Sigmoid colon (tissue), 7 donors: ENCODE measurements around the gene KCNJ6. TPM values are rescaled to one million over a fixed set of nuclear protein-coding genes. Genes with fewer than 3 reads are reported as not detected.
"Not testable (repeated sequence)": the region's sequence is repeated elsewhere in the genome, so short reads cannot be mapped to it uniquely, and the experiment has no call there.

Experiments used
- DNase-seq: peaks from one replicate; pipeline ENCODE4 v3.0.0-alpha.2; 2019
- H3K27ac ChIP-seq, 4 donors: fragments of 200-600 bp; sonication (generic); one replicate each; pipeline ENCODE4 v1.5.1; 2016 to 2019; ENCODE audit warnings: mild to moderate bottlenecking in 1 of 4
- H3K27me3 ChIP-seq, 3 donors: fragments of 200-600 bp; sonication (generic); one replicate each; pipeline ENCODE4 v1.5.1; 2019; ENCODE audit warnings: mild to moderate bottlenecking in 1 of 3
- H3K36me3 ChIP-seq, 4 donors: fragments of 200-600 bp; sonication (generic); one replicate each; pipeline ENCODE4 v1.5.1; 2016 to 2019
- H3K4me1 ChIP-seq, 4 donors: fragments of 200-600 bp; sonication (generic); one replicate each; pipeline ENCODE4 v1.5.1; 2017 to 2019
- H3K4me3 ChIP-seq, 4 donors: fragments of 200-600 bp; sonication (generic); one replicate each; pipeline ENCODE4 v1.5.1; 2017 to 2019; ENCODE audit warnings: mild to moderate bottlenecking in 2 of 4, moderate library complexity in 1 of 4
- H3K9me3 ChIP-seq, 4 donors: fragments of 200-600 bp in 3 of 4; sonication (generic) in 3 of 4; one replicate each; pipeline versions ENCODE4 v1.5.1 to v1.6.1; 2013 to 2019
- CTCF ChIP-seq, 4 experiments: fragments of 450-650 bp in 3 of 4; fragments of 200-600 bp in 1 of 4; IDR thresholded peaks; one replicate each; pipeline ENCODE4 v1.5.1; 2016 to 2019; ENCODE audit warnings: antibody characterized with exemption in 4 of 4, mild to moderate bottlenecking in 3 of 4, moderate library complexity in 2 of 4
- EP300 ChIP-seq, 4 donors: sonication (generic); formaldehyde crosslinking; IDR thresholded peaks; one replicate each; pipeline ENCODE4 v1.6.1; 2017; ENCODE audit warnings: antibody characterized with exemption in 4 of 4
- POLR2A ChIP-seq, 2 donors: fragments of 450-650 bp; IDR thresholded peaks; one replicate each; pipeline ENCODE4 v1.6.1; 2016; ENCODE audit warnings: antibody characterized with exemption in 2 of 2, mild to moderate bottlenecking in 2 of 2, moderate library complexity in 2 of 2
- POLR2AphosphoS5 ChIP-seq, 4 donors: sonication (generic); formaldehyde crosslinking; IDR thresholded peaks; one replicate each; pipeline ENCODE4 v1.6.1; 2017; ENCODE audit warnings: antibody characterized with exemption in 4 of 4
- WGBS, 2 donors: extraction: QIAGEN DNeasy Blood & Tissue Kit; methylation state at CpG; one replicate each; pipeline ENCODE4 v1.1.7; 2013; 5-methylcytosine and 5-hydroxymethylcytosine counted together
- intact Hi-C: fragments of 100-400 bp; cut with DNase I; formaldehyde crosslinking; loops from one replicate; pipeline ENCODE4 v1.15.1; 2023
- polyA plus RNA-seq, 3 donors: library from polyadenylated mRNA; stranded (reverse); fragments of 200-250 nt; gene quantifications; one replicate each; pipeline ENCODE4 v1.2.3, GENCODE V29; 2013
- total RNA-seq, 4 donors: library from RNA; depleted of rRNA; stranded (reverse); fragments of >200 nt; gene quantifications; one replicate each; pipeline ENCODE4 v1.1.0, GENCODE V29; 2016
- donor health status: healthy with polysubstance abuse.
- donor health status: Bipolar disorder and iron deficiency.
- donor health status: healthy.

The KCNJ6 gene
- total and polyA plus RNA-seq, 7 donors = under 0.01 to 0.04 (median under 0.01) TPM; not detected in 2

- TF ChIP-seq POLR2A (IDR thresholded peaks at IDR 0.05) (no peak), EP300 (IDR thresholded peaks at IDR 0.05) (no peak), POLR2AphosphoS5 (IDR thresholded peaks at IDR 0.05) (no peak), CTCF (IDR thresholded peaks at IDR 0.05) (no peak)
- 51 to 77% methylated on average over 5 of the region's 5 CpGs for WGBS, 2 donors
- H3K27ac ChIP-seq = no peak overlapping the region
- no peaks in the 10 kb centered on the region for H3K9me3 ChIP-seq
- intact Hi-C loops = no loop called here
- H3K4me3 ChIP-seq = no peak overlapping the region
- H3K4me1 ChIP-seq = no peaks in the 10 kb centered on the region
- H3K27me3 ChIP-seq = no peaks in the 10 kb centered on the region
- DNase-seq = no peak
- H3K36me3 ChIP-seq = no peaks in the 10 kb centered on the region
Observed at GRCh38 chr21:37765221-37765900, 150.9 kb downstream of the KCNJ6 start.

- no peak for TF ChIP-seq POLR2A (IDR thresholded peaks at IDR 0.05)
- no peak for TF ChIP-seq POLR2AphosphoS5 (IDR thresholded peaks at IDR 0.05)
- TF ChIP-seq EP300 (IDR thresholded peaks at IDR 0.05) = no peak
- no peak for TF ChIP-seq CTCF (IDR thresholded peaks at IDR 0.05)
- 62 to 66% methylated on average over 2 of the region's 2 CpGs for WGBS, 2 donors
- intact Hi-C loops = no loop called here
- no peak overlapping the region for H3K27ac ChIP-seq
- no peak overlapping the region for H3K4me3 ChIP-seq
- no peak for DNase-seq
- no peaks in the 10 kb centered on the region for H3K9me3 ChIP-seq
- no peaks in the 10 kb centered on the region for H3K36me3 ChIP-seq
- H3K4me1 ChIP-seq = no peaks in the 10 kb centered on the region
- no peaks in the 10 kb centered on the region for H3K27me3 ChIP-seq
Observed at GRCh38 chr21:37764691-37765090, 151.6 kb downstream of the KCNJ6 start.

GRCh38 chr21:37763298-37763697 lies 153.0 kb downstream of the KCNJ6 start:
- intact Hi-C loops = no loop called here
- WGBS, 2 donors = 54 to 63% methylated on average over 5 of the region's 5 CpGs
- no peaks in the 10 kb centered on the region for H3K27me3 ChIP-seq
- no peak overlapping the region for H3K27ac ChIP-seq
- no peak for TF ChIP-seq EP300 (IDR thresholded peaks at IDR 0.05)
- TF ChIP-seq POLR2A (IDR thresholded peaks at IDR 0.05) = no peak
- TF ChIP-seq POLR2AphosphoS5 (IDR thresholded peaks at IDR 0.05) = no peak
- no peak for TF ChIP-seq CTCF (IDR thresholded peaks at IDR 0.05)
- H3K4me3 ChIP-seq = no peak overlapping the region
- no peaks in the 10 kb centered on the region for H3K4me1 ChIP-seq
- H3K9me3 ChIP-seq = no peaks in the 10 kb centered on the region
- H3K36me3 ChIP-seq = no peaks in the 10 kb centered on the region
- no peak for DNase-seq

- intact Hi-C loops = no loop called here
- Histone ChIP-seq H3K36me3 (no peaks in the 10 kb centered on the region), H3K9me3 (no peaks in the 10 kb centered on the region), H3K27ac (no peak overlapping the region), H3K4me1 (no peaks in the 10 kb centered on the region), H3K27me3 (no peaks in the 10 kb centered on the region), H3K4me3 (no peak overlapping the region)
- WGBS, 2 donors = 78 to 82% methylated on average over 12 of the region's 12 CpGs
- TF ChIP-seq EP300 (IDR thresholded peaks at IDR 0.05) = no peak
- TF ChIP-seq POLR2AphosphoS5 (IDR thresholded peaks at IDR 0.05) = no peak
- no peak for TF ChIP-seq CTCF (IDR thresholded peaks at IDR 0.05)
- no peak for TF ChIP-seq POLR2A (IDR thresholded peaks at IDR 0.05)
- DNase-seq = no peak
Observed at GRCh38 chr21:37762606-37763005, 153.7 kb downstream of the KCNJ6 start.

- WGBS, 2 donors = 92 to 95% methylated on average over 4 of the region's 4 CpGs
- intact Hi-C loops, H3K4me3 ChIP-seq: not testable (repeated sequence)
Observed at GRCh38 chr21:37761406-37761805, 154.9 kb downstream of the KCNJ6 start.

More at GRCh38 chr21:37761406-37761805, 154.9 kb downstream of the KCNJ6 start:
- H3K36me3 ChIP-seq, H3K9me3 ChIP-seq, H3K27ac ChIP-seq, H3K27me3 ChIP-seq, DNase-seq, H3K4me1 ChIP-seq: not testable (repeated sequence)
